Stimulated activated CD4-positive, alpha-beta T cell treated with anti-CD3 and anti-CD28 coated beads, Interleukin-4, amount 100 ng/mL, for 4 hours (primary cell): ENCODE data around the gene TECR.
"Not testable (repeated sequence)": the region's sequence is repeated elsewhere in the genome, so short reads cannot be mapped to it uniquely, and the experiment has no call there.

Source experiments
- DNase-seq, 2 experiments: peaks; one replicate each; pipeline ENCODE4 v3.0.0-alpha.2; 2020

Gene TECR

DNA sequence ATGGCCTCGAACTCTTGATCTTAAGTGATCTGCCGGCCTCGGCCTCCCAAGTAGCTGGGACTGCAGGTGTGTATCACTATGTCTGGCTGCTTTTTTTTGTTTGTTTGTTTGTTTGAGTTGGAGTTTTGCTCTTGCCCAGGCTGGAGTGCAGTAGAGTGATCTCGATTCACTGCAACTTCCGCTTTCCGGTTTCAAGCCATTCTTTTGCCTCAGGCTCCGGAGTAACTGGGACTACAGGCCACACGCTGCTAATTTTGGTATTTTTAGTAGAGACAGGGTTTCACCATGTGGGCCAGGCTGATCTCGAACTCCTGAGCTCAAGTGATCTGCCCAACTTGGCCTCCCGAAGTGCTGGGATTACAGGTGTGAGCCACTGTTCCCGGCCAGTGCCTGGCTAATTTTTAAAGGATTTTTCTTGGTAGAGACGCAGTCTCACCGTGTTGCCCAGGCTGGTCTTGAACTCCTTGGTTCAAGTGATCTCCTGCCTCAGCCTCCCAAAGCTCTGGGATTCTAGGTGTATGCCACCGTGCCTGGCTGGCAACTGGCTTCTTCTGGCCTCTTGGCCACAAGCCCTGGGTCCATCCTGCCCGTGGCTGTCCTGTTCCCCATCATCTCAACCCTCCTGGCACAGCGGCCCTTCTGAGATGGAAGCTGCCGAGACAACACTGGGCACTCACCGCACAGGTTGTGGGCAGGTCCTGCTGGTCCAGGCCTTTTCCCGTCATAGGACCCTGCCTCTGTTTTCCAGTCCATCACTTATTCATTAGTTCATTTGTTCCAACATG is 11.5 kb downstream of the TECR start:
- DNase-seq, result no peak

DNA sequence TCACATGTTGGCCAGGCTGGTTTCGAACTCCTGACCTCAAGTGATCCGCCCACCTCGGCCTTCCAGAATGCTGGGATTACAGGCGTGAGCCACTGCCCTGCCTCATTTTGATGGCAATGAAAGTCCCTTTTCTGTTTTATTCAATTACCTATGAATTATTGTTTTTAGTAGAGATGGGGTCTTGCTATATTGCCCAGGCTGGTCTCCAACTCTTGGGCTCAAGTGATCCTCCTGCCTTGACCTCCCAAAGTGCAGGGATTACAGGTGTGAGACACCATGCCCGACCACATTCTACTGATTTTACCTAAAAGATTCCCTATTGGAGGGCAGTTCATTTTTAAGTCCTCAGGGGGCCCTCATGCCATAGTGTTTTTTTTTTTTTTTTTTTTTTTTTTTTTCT is 12.6 kb downstream of the TECR start:
- DNase-seq, result not testable (repeated sequence)

DNA sequence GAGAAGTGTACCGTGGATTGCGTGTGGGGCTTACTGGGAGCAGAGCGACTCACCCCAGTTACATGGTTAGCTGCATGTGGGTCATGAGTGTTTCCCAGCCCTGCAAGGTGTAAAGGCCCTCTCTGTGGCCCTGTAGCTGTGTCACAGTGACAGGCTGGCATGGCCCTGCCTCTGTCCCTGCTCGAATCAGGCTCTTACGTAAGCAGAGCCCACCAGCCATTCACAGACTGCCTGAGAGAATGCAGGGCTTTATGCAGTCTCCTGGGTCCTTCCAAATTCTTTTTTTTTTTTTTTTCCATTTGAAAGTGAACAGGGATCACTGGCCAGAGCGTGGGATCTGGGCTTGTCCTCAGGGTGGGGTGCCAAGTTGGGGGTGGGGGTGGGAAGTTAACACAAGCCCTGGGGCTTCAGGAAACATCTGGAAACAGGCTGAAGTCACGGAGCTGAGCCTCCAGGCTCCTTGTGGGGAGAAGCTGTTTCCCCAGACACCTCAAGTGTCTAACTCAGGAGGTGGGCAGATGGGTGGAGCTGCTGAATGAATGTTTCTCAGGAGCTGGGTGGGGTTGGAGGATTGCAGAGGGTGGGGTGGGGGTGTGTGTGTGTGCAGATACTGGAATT is 13.4 kb downstream of the TECR start:
- DNase-seq, result no peak

DNA sequence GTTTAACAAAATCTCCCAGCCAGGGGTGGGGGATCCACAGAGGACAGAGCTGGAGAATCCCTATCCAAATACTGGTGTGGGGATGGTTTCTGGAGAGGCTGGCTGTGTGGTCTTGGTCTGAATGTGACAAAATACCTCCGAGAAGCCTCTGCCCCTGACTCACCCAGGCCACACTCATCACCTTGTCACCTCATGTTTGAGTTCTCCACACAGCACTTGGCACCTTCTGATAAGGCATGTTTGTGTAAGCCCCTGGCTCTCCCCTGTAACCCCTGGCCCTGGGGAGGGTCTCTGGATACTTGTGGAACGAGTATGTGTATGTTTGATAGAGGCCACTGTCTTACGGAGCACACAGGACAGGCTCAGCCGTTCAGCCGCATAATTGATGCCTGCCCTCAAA is 14.7 kb downstream of the TECR start:
- DNase-seq, result no peak

DNA sequence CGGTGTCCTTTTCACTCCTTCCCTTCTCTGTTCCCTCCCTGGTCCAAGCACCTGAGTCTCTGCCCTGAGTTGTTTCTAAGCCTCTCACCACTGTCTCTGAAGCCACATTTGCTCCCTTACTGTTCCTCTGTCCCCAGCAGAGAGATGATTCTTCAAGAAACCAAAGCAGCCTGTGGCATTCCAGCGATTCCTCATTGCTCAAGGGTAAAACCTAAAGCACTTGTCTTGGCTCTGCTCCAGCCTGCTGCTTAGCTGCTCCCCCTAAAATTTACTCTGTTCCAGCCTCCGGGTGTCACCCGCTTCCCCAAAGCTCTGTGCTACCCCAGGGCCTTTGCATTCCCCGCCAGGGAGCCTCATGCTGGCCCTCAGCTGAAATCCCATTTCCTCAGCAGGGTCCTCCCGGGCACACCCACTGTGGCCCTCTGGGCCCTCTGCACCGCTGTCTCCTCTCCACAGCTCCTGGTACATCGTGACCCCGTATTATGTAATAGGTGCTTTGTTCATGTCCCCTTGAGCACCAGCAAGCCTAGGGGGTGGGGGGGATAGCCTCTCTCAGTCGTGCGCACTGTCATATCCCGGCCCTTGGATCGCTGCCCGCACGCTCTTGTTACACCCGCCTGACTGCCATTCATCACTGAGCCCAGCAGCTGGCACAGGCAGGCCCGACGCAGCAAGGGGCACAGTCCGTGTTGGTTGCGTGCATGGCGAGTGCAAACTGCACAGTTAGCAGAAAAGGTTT is 15.8 kb downstream of the TECR start:
- DNase-seq, result no peak

DNA sequence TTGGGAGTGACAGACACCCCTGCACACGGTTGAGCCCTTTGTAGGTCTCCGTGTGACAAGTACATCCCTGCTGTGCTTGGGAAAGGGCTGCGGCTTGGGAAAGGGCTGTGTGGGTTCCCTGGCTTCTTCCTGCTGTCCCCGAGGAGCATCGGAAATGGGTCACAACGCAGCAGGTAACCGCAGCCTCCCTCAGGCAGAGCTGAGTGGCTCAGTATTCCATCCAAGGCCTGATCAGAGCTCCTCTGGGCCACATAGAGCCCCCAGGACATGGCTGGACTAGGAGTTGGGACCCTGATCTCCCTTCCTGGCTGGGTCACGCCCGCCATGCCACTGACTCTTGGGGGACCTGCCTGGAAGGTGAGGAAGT is 16.3 kb downstream of the TECR start:
- DNase-seq, result no peak

DNA sequence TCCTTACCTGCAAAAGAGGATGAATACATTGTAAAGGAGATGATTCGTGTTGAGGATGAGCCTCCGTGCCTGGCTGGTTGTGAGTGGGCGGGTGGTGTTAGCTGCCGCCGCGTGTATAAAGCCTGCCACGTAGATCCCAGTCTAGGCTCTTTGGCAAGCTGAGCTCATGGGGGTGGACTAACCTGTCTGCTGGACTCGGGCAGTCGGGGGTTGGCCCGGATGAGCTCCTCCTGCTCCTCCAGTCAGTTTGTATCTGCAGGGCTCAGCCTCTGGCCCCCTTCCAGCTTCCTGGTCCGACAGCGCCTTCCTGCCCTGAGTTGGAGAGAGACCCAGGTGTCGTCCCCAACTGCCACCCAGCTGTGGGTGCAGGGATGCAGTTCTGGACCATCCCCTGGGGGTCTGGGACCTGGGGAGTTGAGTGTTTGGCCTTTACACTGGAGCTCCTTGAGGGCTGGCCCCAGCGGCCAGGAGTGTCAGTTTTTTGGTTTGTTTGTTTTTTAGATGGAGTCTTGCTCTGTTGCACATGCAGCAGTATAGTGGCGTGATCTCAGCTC is 20.9 kb downstream of the TECR start:
- no peak for DNase-seq

DNA sequence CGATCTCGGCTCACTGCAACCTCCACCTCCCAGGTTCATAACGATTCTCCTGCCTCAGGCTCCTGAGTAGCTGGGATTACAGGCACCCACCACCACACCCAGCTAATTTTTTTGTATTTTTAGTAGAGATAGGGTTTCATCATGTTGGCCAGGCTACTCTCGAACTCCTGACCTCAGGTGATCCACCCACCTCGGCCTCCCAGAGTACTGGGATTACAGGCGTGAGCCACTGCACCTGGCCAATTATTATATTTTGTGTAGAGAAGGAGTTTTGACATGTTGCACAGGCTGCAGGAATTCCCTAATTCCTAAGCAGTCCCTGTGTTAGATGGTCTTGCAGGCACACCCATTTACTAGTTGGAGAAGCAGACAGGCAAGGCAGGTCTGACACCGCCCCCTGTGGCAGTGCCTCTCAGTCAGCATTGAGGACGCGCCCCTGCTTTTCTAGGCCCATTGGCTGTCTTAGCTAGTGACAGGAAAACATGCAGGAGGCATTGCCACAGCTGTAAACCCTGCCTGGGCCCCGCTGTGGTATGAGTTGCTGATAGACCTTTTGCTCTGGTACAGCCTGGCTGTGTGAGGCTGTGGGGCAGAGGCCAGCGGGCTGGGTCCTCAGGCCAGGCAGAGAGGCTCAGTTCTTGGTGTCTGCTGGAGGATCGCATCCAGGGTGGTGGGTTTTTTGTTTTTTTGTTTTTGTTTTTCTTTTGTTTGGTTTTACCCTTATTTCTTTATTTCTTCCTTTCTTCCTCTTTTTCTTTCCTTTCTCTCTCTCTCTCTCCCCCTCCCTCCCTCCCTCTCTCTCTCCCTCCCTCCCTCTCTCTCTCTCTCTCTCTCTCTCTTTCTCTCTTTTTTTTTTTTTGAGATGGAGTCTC is 22.0 kb downstream of the TECR start:
- DNase-seq, result peak; percentile 56 to 74

DNA sequence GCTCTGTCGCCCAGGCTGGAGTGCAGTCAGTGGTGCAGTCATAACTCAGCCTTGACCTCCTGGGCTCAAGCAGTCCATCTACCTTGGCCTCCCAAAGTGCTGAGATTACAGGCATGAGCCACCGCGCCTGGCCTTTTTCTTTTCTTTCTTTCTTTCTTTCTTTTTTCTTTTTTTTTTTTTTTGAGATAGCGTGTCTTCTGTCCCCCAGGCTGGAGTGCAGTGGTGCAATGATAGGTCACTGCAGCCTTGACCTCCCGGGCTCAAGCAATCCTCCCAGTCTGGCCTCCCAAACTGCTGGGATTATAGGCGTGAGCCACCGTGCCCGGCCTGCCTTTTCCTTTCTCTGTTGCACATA is 22.6 kb downstream of the TECR start:
- DNase-seq, result not testable (repeated sequence)

DNA sequence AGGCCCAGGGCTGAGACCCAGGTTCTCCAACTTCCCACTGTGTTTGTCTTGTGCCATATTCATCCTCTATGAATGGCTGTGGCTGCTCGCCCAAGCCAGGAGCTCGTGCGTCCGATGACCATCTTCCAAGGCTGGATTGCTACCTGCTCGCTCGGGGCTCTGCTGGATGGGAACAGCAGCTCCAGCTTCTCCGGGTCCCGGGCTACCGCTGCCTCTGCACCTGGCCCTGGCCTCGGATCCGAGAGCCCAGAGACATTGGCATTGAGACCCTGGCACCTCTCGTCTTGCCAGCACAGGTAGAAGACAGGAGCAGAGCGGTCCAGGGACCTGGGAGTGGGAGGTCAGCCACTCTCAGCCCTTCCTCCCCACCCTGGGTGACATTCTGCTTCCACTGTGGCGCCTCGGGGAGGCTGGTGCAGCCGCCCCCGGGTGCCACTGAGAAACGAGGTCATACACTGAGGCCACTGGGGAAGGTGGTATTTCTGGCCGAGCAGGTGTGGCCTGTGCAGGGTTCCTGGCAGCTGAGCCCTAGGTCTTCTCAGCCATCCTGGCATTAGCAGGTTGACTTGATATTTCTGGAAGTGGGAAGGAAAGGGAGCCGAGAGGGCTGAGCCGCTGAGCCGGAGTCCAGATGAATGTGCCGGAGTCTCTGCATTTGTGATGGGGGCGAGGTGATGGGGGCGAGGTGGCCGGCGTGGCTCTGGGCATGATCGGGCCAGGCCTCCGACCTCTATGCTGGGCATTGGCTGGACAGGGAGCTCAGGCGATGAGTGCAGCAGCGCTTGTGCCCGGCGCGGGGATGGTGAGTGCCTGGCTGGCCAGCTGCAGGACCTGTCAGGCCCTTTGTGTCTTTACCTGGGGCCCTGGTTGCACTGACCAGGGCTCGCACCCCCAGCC is 23.9 kb downstream of the TECR start:
- DNase-seq, result no peak

DNA sequence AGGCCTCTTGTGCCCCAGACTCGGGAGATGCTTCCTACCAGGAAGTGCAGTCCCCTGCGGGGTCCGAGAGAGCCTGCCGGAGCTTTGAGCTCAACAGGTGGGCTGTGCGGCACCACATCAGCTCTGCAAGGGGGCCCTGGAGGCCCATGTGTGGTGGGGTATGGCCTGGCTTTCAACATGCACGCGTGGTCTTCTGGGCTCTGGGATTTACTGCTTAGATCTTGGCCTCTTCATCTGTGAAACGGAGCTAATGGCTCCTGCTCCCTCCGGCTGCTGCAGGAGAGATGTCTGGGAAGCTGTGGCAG is 24.5 kb downstream of the TECR start:
- no peak for DNase-seq

DNA sequence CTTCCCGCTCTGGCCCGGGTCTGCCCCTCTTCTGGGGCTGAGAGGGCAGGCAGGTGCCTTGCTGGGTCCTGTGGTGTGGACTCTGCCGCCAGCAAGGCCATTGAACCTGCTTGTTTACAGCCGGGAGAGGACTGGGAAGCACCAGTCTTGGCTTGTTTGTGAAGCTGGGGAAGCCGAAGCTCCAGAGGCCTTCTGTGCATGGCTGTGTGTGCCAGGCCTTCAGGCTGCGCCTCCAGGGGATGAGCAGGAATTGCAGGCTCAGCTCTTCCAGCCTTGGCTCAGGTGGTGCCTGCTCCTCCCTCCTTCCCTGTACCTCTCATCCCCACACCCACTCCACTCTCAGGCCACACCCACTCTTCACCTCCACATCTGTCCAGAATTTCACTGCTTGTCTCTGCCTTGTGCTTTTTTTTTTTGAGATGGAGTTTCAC is 25.0 kb downstream of the TECR start:
- DNase-seq, result no peak

DNA sequence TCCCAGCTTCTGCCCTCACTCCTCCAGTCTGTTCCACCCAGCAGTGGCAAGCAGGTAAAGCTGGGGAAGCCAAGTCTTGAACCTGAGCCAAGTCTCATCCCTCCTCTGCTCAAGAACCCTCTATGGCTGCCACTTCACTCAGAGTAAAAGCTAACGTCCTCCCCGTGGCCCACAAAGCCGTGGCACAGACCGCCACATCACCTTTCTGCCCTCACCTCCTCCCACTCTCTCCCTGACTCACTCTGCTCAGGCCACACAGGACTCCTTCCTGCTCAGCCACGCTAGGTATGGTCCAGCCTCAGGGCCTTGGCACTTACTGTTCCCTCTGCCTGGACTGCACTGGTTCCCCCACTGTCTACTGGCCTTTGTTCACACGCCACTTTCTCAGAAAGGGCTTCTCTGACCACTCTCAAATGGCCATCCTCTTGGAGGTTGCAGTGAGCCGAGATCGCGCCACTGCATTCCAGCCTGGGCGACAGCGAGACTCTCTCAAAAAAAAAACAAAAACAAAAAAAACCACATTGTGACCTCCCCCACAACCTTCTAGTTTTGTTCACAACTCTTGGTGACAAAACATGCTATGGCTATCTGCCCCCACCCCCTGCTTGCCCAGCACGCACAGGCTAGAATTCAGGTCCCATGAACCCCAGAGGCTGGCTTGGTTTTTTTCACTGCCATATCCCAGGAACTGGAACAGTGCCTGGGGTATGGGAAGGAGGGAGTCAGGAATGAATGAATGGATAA is 26.7 kb downstream of the TECR start:
- DNase-seq, result no peak

DNA sequence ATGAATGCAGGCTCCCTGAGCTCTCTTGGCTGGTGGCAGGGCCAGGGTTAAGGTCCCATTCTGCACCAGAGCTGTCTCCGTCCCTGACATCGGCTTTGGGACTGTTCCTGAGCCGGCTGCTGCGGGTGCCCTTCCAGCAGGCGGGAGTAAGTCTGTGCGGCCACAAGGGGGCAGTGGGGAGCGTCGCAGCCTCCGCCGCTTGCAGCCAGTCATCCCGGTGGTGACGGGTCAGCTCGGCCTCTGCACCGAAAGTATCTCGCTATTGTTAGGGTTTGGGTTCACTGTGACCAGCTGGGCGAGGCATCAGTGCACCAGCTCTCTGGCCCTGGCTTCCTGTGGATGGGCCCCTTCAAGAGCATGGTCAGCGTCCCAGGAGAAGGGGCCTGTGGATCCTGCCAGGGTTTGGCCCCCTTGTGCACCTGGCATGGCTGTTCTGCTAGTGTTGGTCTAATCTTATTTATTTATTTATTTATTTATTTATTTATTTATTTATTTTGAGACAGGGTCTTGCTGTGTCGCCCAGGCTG is 27.3 kb downstream of the TECR start:
- DNase-seq, result peak; percentile 60 to 74

DNA sequence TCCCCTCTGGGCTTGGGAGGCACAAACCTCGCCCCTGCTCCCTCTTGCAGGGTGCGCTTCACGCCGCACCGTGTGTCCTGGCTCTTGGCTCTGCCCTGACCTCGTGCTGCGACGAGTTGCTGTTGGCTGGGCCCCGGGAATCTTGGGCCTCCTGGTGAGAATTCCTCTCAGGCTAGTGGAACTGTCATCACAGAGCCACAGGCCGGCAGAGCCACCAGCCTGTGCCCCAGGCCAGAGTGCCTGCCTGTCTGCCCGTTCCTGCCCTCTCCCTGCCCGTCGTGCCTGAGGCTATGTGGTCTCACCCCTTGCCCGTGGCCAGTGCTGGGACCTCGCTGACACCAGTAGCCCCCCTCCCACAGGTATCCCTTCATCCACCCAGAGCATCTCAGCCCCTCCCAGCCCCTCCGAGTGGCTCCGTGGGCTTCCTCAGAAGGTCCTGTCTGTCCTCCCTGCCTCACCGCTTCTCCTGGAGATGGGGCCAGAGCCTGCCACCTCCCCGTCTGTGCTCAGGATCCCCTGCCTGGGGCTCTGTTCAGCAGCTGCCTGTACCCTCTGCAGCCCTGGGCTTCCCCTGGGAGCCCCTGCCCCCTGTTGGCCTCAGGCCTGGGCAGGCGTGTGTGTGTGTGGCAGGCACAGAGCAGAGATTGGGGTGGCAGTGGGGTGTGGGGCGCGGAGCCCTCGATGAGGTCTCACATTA is 29.1 kb downstream of the TECR start:
- DNase-seq, result no peak

DNA sequence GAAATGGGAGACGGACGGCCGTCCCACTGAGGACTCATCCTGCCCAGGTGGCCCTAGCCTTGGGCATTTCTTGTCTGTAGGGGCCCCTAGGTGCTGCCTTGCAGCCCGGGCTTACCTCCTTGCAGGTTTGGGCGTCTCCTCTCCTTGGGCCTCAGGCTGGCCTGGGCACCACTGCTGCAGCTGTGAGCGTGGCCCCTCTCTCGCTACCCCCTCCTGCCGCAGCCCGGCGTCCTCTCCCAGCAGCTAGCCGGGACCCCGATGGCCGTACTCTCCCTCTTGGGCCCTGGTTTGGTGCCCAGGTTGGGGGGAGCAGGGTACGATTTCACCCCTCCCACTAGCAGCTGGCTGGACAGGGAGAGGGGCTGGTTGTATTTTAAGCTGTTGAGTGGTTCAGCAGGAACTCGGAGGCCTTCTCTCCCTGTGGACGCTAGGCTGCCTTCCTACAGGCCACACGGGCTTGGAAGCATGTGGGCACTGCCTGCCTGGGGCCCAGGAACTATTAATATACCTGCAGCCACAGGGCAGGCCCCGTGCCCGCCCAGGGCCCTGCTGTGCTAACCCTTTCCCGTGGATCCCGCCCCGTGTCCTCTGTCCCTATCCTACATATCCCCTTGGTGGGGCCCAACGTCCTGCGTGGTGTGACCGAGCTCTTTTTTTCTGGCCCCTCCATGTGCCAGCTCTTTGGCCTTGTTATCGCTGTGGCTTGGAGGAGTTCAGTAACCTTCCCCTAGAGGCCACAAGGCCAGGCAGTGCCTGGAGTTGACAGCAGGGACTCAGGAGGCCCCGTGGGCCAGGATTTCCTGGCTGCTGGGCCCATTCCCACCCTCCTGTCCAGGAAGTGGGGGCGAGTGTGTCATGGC is 30.8 kb downstream of the TECR start:
- no peak for DNase-seq

DNA sequence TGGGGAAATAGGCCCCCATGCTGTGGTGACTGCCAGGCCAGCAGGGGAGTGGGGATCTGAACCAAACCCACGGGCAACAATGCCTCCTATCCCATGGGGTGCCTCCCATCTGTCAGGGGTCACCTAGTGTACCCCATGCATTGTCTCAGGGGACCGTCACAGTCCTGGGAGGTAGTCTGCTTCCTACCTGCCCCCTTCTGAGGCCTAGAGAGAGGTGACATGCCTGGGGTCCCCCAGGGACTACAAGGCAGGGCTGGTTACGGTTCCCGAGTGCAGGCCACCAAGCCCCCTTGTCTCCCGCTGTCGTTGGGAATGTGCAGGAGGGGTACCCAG is 31.3 kb downstream of the TECR start:
- no peak for DNase-seq

DNA sequence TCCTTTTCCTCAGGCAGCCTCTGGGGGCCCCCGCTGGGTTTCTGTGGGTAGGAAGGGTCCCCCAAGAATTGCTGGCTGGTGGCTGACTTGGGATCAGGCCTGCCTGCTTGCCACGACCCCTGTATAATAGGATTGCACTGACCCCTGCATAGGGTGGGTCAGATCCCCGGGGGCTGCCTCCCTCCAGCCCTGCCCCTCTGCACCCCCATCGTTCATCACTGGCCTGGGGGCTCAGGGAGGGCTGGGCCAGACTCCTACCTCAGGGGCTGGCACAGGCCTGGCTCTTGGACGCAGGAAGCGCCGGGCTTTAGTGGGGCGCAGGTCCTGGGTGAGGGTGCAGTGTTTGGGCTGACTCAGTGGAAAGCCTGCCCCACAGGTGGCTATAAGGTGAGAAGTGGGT is 31.9 kb downstream of the TECR start:
- no peak for DNase-seq

DNA sequence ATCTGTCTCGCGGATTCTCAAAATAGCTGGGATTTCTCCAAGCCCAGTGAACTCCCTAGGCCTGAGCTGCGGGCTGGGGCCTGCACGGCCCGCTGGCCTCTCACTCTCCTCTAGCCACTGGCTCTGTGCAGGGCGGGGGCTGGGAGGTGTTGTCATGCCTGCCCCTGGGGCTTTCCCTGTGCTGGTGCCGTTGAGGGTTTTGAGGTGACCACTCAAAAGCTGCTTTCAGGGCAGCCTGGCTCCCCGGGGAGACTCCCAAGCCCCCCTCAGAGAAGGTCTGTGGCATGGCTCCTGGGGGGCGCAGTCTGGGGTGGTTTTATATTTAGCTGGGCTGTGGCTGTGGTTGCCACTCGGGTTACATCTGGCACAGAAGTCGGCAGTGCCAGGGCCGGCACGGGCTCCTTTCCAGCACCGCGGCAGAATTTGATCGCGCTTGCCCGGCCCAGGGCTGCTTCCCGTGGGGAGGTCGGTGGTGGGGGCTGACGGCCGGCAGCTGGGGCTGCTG is 32.5 kb downstream of the TECR start:
- no peak for DNase-seq
